ENCODE data around the gene RNF144A.
A peak's percentile ranks its signal among the peaks of the same experiment; 100 is the strongest.

Gene RNF144A

GRCh38 chr2:7027956-7028655 lies 110.9 kb downstream of the RNF144A start:
- TF ChIP-seq CTCF (IDR thresholded peaks at IDR 0.05; ENCODE audit: insufficient read depth, low read depth, low read length, missing control alignments) = no peak
- no peak overlapping the region for H3K4me3 ChIP-seq (ENCODE audit: low read length)
- no peak for DNase-seq (ENCODE audit: low read depth)

GRCh38 chr2:7028846-7029245 lies 111.6 kb downstream of the RNF144A start:
- H3K4me3 ChIP-seq (ENCODE audit: low read length) = no peak overlapping the region
- TF ChIP-seq CTCF (IDR thresholded peaks at IDR 0.05; ENCODE audit: insufficient read depth, low read depth, low read length, missing control alignments) = no peak
- no peak for DNase-seq (ENCODE audit: low read depth)

GRCh38 chr2:7029291-7030059 lies 112.3 kb downstream of the RNF144A start:
- no peak for TF ChIP-seq CTCF (IDR thresholded peaks at IDR 0.05; ENCODE audit: insufficient read depth, low read depth, low read length, missing control alignments)
- DNase-seq (ENCODE audit: low read depth) = no peak
- no peak overlapping the region for H3K4me3 ChIP-seq (ENCODE audit: low read length)

- H3K4me3 ChIP-seq (ENCODE audit: low read length) = no peak overlapping the region
- TF ChIP-seq CTCF (IDR thresholded peaks at IDR 0.05; ENCODE audit: insufficient read depth, low read depth, low read length, missing control alignments) = no peak
- no peak for DNase-seq (ENCODE audit: low read depth)
Measured at GRCh38 chr2:7030810-7031209, 113.6 kb downstream of the RNF144A start.

- no peak overlapping the region for H3K4me3 ChIP-seq (ENCODE audit: low read length)
- no peak for TF ChIP-seq CTCF (IDR thresholded peaks at IDR 0.05; ENCODE audit: insufficient read depth, low read depth, low read length, missing control alignments)
- DNase-seq (ENCODE audit: low read depth) = peak; percentile 55
Measured at GRCh38 chr2:7031547-7032245, 114.5 kb downstream of the RNF144A start.

GRCh38 chr2:7032371-7032770 lies 115.2 kb downstream of the RNF144A start:
- no peak for DNase-seq (ENCODE audit: low read depth)
- no peak overlapping the region for H3K4me3 ChIP-seq (ENCODE audit: low read length)
- no peak for TF ChIP-seq CTCF (IDR thresholded peaks at IDR 0.05; ENCODE audit: insufficient read depth, low read depth, low read length, missing control alignments)
